Ovary (tissue), 10 donors: ENCODE results near the gene ZNF837. TPM values are rescaled to one million over a fixed set of nuclear protein-coding genes. Genes with fewer than 3 reads are reported as not detected.

Experiments
- DNase-seq, 5 donors: peaks; one replicate each; pipeline ENCODE4 v3.0.0-alpha.2; 2019 to 2020
- H3K27ac ChIP-seq, 2 donors: fragments of 200-600 bp; one replicate each; pipeline versions ENCODE4 v1.5.1 to v1.8.0; 2019 to 2022
- H3K27me3 ChIP-seq: fragments of 200-600 bp; one replicate; pipeline ENCODE4 v1.8.0; 2022
- H3K36me3 ChIP-seq: fragments of 200-600 bp; sonication (generic); one replicate; pipeline ENCODE4 v1.5.1; 2019
- H3K4me1 ChIP-seq: one replicate; pipeline ENCODE4 v1.8.1; 2013; ENCODE audit warnings: mild to moderate bottlenecking, moderate library complexity; ENCODE audit not compliant: insufficient read depth
- H3K4me3 ChIP-seq: fragments of 200-600 bp; sonication (generic); one replicate; pipeline ENCODE4 v1.5.1; 2017
- H3K9me3 ChIP-seq, 2 donors: fragments of 200-600 bp in 1 of 2; sonication (generic) in 1 of 2; one replicate each; pipeline versions ENCODE4 v1.5.1 to v1.8.1; 2013 to 2019; ENCODE audit warnings: mild to moderate bottlenecking in 1 of 2, moderate library complexity in 1 of 2
- CTCF ChIP-seq, 3 donors: fragments of 450-650 bp in 2 of 3; fragments of 200-600 bp in 1 of 3; IDR thresholded peaks; one replicate each; pipeline versions ENCODE4 v1.5.1 to v1.8.0; 2016 to 2022; ENCODE audit warnings: antibody characterized with exemption in 3 of 3, mild to moderate bottlenecking in 1 of 3
- EP300 ChIP-seq: sonication (generic); formaldehyde crosslinking; IDR thresholded peaks from one replicate; pipeline ENCODE4 v1.6.1; 2017; ENCODE audit warnings: antibody characterized with exemption
- POLR2A ChIP-seq: fragments of 450-650 bp; IDR thresholded peaks from one replicate; pipeline ENCODE4 v1.6.1; 2017; ENCODE audit warnings: antibody characterized with exemption, mild to moderate bottlenecking, moderate library complexity
- WGBS, 3 donors: extraction: QIAGEN DNeasy Blood & Tissue Kit in 1 of 3; methylation state at CpG; one replicate each; pipeline versions ENCODE4 v1.1.5 to v1.1.7; 2013 to 2017; 5-methylcytosine and 5-hydroxymethylcytosine counted together
- intact Hi-C, 4 donors: fragments of 100-400 bp; cut with DNase I; formaldehyde crosslinking; loops; one replicate each; pipeline versions ENCODE4 v1.11.0 to v1.15.1; 2022 to 2023
- long read RNA-seq, 3 donors: library from polyadenylated mRNA in 2 of 3; unstranded in 2 of 3; transcript quantifications; one replicate each; pipeline ENCODE4 v2.0.0 and lab custom pipeline, GENCODE V29; 2021 to 2026
- polyA plus RNA-seq, 2 donors: library from polyadenylated mRNA; stranded (reverse); fragments of 200-250 nt in 1 of 2; fragments of 350-450 nt in 1 of 2; fragmentation: Illumina TruSeq in 1 of 2; extraction: RNeasy Lipid Tissue Mini Kit (QIAGEN cat#74804) in 1 of 2; gene quantifications; one replicate each; pipeline ENCODE4 v1.2.3, GENCODE V29; 2013 to 2014
- total RNA-seq, 7 donors: library from RNA; depleted of rRNA in 2 of 7; stranded (reverse); fragments of >200 nt in 2 of 7; fragmentation: NEBNext Ultra II Directional in 3 of 7; extraction: Animal tissue kit (Norgen Biotek cat#: 25700) in 3 of 7; gene quantifications; one replicate each; pipeline versions ENCODE4 v1.1.0 to v1.2.4, GENCODE V29; 2016 to 2023
- donor health status: DM: no; HTN: no; CAD: no; lungs with moderate emphysema.
- donor health status: DM: no; HTN: no; CAD: no.
- donor health status: Bipolar disorder and iron deficiency.
- donor health status: DM: yes; HTN: yes; CAD: no.
- donor health status: DM: no; HTN: no; CAD: no.
- donor health status: DM: yes; HTN: yes; CAD: no.

ZNF837 gene
- total RNA-seq (1 to 10 TPM; 1.4 to 3.2 (median 2.7) TPM), polyA plus RNA-seq (1 to 10 TPM in 1 of 2 donors, not detected in 1; 2.3 TPM)
- long read RNA-seq, donor 1, partial matches to known transcripts = 0 of 4 reads
- long read RNA-seq, donor 1, other reads (novel, unspliced or antisense) = 4 of 4 reads
- long read RNA-seq, donor 2, partial matches to known transcripts = 66 of 70 reads
- long read RNA-seq, donor 2, other reads (novel, unspliced or antisense) = 0 of 70 reads
- long read RNA-seq, donor 3, transcript ZNF837-202 (3 exons, 1,969 nt) = major isoform, 6 of 13 reads
- long read RNA-seq, donor 3, partial matches to known transcripts = 1 of 13 reads
- long read RNA-seq, donor 3, other reads (novel, unspliced or antisense) = 4 of 13 reads

- Histone ChIP-seq H3K4me3 (peak within 1 kb of the TSS; percentile 71), H3K36me3 (no peaks in the 10 kb centered on the region), H3K9me3 (no peaks in the 10 kb centered on the region), H3K27ac (peak within 1 kb of the TSS; percentile 28 to 95), H3K27me3 (no peaks in the 10 kb centered on the region), H3K4me1 (peaks cover 15% of the 10 kb centered on the region)
- WGBS, 3 donors = 0 to 1% (median 0%) methylated on average over 62 to 83 of the region's 83 CpGs
- TF ChIP-seq EP300 (peak; percentile 22), POLR2A (peak; percentile 80), CTCF (IDR thresholded peaks at IDR 0.05) (peak in 2 of 3 donors; percentile 39 to 52)
- DNase-seq = peak; percentile 97 to 99 (median 98)
- intact Hi-C loops = no loop called here
Measured at GRCh38 chr19:58380662-58381459, at the start of gene ZNF837. TSS of gene ZNF837 (minus strand) at chr19:58381030. CDS start at chr19:58369332, 11,698 bp downstream.

- no peaks in the 10 kb centered on the region for H3K4me1 ChIP-seq
- no peak overlapping the region for H3K4me3 ChIP-seq
- no peaks in the 10 kb centered on the region for H3K36me3 ChIP-seq
- TF ChIP-seq POLR2A = no peak
- TF ChIP-seq CTCF (IDR thresholded peaks at IDR 0.05) = no peak
- no peak for TF ChIP-seq EP300
- DNase-seq = no peak
- peaks cover 20 to 59% of the 10 kb centered on the region in 2 donors for H3K9me3 ChIP-seq
- no peak overlapping the region for H3K27ac ChIP-seq
- intact Hi-C loops = no loop called here
- H3K27me3 ChIP-seq = no peaks in the 10 kb centered on the region
Measured at GRCh38 chr19:58429745-58430144, 48.9 kb upstream of the ZNF837 start.

- peaks cover 12 to 47% of the 10 kb centered on the region in 2 donors for H3K9me3 ChIP-seq
Measured at GRCh38 chr19:58428617-58429016, 47.8 kb upstream of the ZNF837 start.

More at GRCh38 chr19:58428617-58429016, 47.8 kb upstream of the ZNF837 start:
- 79 to 100% (median 85%) methylated on average over 1 of the region's 1 CpG for WGBS, 3 donors
- TF ChIP-seq CTCF (IDR thresholded peaks at IDR 0.05) (no peak), EP300 (no peak), POLR2A (no peak)
- H3K27ac ChIP-seq = no peak overlapping the region
- H3K4me3 ChIP-seq = no peak overlapping the region
- H3K4me1 ChIP-seq = no peaks in the 10 kb centered on the region
- no peaks in the 10 kb centered on the region for H3K27me3 ChIP-seq
- intact Hi-C loops = no loop called here
- H3K36me3 ChIP-seq = no peaks in the 10 kb centered on the region
- DNase-seq = no peak
